Naive thymus-derived CD8-positive, alpha-beta T cell (primary cell): Measurements from ENCODE around the gene RPGRIP1. TPM values are rescaled to one million over a fixed set of nuclear protein-coding genes. Genes with fewer than 3 reads are reported as not detected.

ENCODE experiments used
- ATAC-seq, 2 donors: fragments of 150-1000 bp; cut with Tn5 transposase in 1 of 2; sonication (Bioruptor Pico), chemical (Tn5 transposase) in 1 of 2; 1 replicate in 1 of 2; 2 replicates in 1 of 2; pipeline ENCODE4 v1.10.0; 2021; ENCODE audit warnings: mild to moderate bottlenecking in 2 of 2, moderate library complexity in 2 of 2
- POLR2A ChIA-PET: fragments of 350-600 bp; sonication (Branson Sonifier 250); formaldehyde crosslinking; loops from one replicate; lab custom pipeline; 2021; ENCODE audit warnings: antibody characterized with exemption; lab: Charles Lee
- DNase-seq, 10 donors: peaks; one replicate each; pipeline versions ENCODE4 v3.0.0 to v3.0.0-alpha.2; 2020 to 2022
- H3K27ac Mint-ChIP-seq, 10 donors: one replicate each; pipeline ENCODE4 v1.8.0; 2020 to 2022; ENCODE audit warnings: mild to moderate bottlenecking in 10 of 10, mixed read lengths in 10 of 10, moderate library complexity in 4 of 10, inconsistent platforms in 1 of 10
- H3K27me3 Mint-ChIP-seq, 5 donors: one replicate each; pipeline ENCODE4 v1.8.0; 2021 to 2022; ENCODE audit warnings: mixed read lengths in 5 of 5
- H3K36me3 Mint-ChIP-seq, 3 donors: one replicate each; pipeline ENCODE4 v1.8.0; 2020 to 2022; ENCODE audit warnings: mixed read lengths in 3 of 3, mild to moderate bottlenecking in 2 of 3, inconsistent platforms in 1 of 3
- H3K4me1 Mint-ChIP-seq, 4 donors: one replicate each; pipeline ENCODE4 v1.8.0; 2021 to 2022; ENCODE audit warnings: mixed read lengths in 4 of 4
- H3K4me3 Mint-ChIP-seq, 10 donors: one replicate each; pipeline ENCODE4 v1.8.0; 2020 to 2022; ENCODE audit warnings: mild to moderate bottlenecking in 10 of 10, mixed read lengths in 10 of 10, moderate library complexity in 6 of 10, inconsistent platforms in 1 of 10
- H3K9me3 Mint-ChIP-seq, 9 donors: one replicate each; pipeline ENCODE4 v1.8.0; 2020 to 2022; ENCODE audit warnings: mixed read lengths in 9 of 9, mild to moderate bottlenecking in 3 of 9, inconsistent platforms in 1 of 9, moderate library complexity in 1 of 9
- polyA plus RNA-seq, 3 donors: library from polyadenylated mRNA; unstranded; fragments of 300-500 nt; fragmentation: Illumina TruSeq; gene quantifications; one replicate each; pipeline ENCODE4 v1.2.3, GENCODE V29; 2021
- total RNA-seq, 8 experiments: library from RNA in 2 of 8; stranded (reverse) in 2 of 8; gene quantifications; one replicate each; pipeline ENCODE4 v1.2.3 and lab custom pipeline; 2021 to 2026

The RPGRIP1 gene
- total RNA-seq (not detected), polyA plus RNA-seq (under 1 TPM in 1 of 3 donors, not detected in 2; 0.09 TPM), total RNA-seq (lab: John Stamatoyannopoulos, UW) (0 to 0.35 (median 0.04) reads per million in 6 experiments)

- Mint-ChIP-seq H3K27me3 (peaks cover 0 to 2% (median 0%) of the 10 kb centered on the region in 5 donors), H3K4me1 (peaks cover 0 to 3% (median 2%) of the 10 kb centered on the region in 4 donors), H3K4me3 (no peak within 1 kb of the TSS), H3K36me3 (no peaks in the 10 kb centered on the region), H3K27ac (no peak within 1 kb of the TSS), H3K9me3 (no peaks in the 10 kb centered on the region)
- ATAC-seq (no peak), DNase-seq (no peak)
- POLR2A ChIA-PET = no interaction called here
These were observed at the start of gene RPGRIP1 for GRCh38 chr14:21279783-21280182. RPGRIP1 (plus strand) TSS chr14:21280083; CDS start chr14:21287977, 7,894 bp downstream.

DNA sequence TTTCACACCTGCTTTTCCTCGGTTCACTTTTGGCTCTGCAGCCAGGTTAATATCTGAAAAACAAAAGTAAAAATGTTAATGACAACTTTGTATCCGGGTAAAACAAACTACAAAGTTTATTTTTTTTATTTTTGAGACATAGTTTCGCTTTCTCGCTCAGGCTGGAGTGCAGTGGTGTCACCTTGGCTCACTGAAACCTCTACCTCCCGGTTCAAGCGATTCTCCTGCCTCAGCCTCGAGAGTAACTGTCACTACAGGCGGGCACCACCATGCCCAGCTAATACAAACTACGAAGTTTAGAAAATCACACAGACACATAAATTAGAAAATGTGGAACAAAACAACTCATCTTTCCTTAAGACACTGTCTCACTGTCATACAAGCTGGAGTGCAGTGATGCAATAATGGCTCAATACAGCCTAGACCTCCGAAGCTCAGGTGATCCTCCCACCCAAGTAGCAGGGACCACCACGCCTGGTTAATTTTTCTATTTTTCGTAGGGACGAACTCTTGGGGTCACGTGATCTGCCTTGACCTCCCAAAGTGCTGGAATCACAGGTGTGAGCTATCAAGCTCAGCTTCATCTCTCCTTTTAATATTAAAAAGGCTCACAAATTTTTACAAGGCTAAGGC lies 48.7 kb upstream of the RPGRIP1 start:
- H3K27ac Mint-ChIP-seq = peak overlapping the region; percentile 84 to 95 (median 91)
- H3K4me3 Mint-ChIP-seq = peak overlapping the region; percentile 30 to 80 (median 66)
- H3K9me3 Mint-ChIP-seq = no peaks in the 10 kb centered on the region
- peaks cover 17 to 93% (median 38%) of the 10 kb centered on the region in 3 donors for H3K36me3 Mint-ChIP-seq
- H3K27me3 Mint-ChIP-seq = no peaks in the 10 kb centered on the region
- ATAC-seq (peak in 1 of 2 donors; percentile 25), DNase-seq (peak in 2 of 10 donors; percentile 32 to 36)
- peaks cover 28 to 86% (median 75%) of the 10 kb centered on the region in 4 donors for H3K4me1 Mint-ChIP-seq
- POLR2A ChIA-PET = interaction anchor here (0.8 to 1.3 kb wide), 4 partner anchors 11 to 39 kb away, joined by 3 to 5 read pairs (median 3); no protein-coding TSS in a partner anchor

- Mint-ChIP-seq H3K36me3 (peaks cover 14 to 88% (median 29%) of the 10 kb centered on the region in 3 donors), H3K27me3 (no peaks in the 10 kb centered on the region), H3K27ac (peak overlapping the region; percentile 55 to 92 (median 80)), H3K4me3 (peak overlapping the region in 9 of 10 donors; percentile 32 to 70 (median 38)), H3K9me3 (no peaks in the 10 kb centered on the region), H3K4me1 (peaks cover 37 to 95% (median 86%) of the 10 kb centered on the region in 4 donors)
- DNase-seq (no peak), ATAC-seq (no peak)
- POLR2A ChIA-PET = no interaction called here
These were observed 46.3 kb upstream of the RPGRIP1 start for GRCh38 chr14:21233457-21234076.

DNA sequence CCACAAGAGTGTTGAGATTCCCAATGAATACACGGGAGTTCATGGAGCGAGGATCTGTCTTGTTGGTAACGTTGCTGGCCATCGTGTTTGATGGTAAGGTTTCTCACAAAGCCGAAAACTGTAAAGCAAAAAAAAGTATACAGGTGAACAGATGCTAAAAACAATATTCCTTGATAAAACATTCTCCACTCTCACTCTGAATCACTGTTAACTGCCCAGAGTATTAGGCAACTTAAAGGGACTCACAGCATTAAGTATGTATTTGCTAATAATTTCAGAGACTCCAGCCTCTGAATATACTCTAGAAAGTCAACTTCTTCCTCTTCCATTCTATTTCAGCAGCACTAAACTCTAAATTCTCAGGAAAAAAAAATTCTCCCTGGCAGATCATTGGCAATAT lies 45.8 kb upstream of the RPGRIP1 start:
- no peak for ATAC-seq
- no peaks in the 10 kb centered on the region for H3K27me3 Mint-ChIP-seq
- DNase-seq = no peak
- POLR2A ChIA-PET = no interaction called here
- H3K4me1 Mint-ChIP-seq = peaks cover 37 to 96% (median 91%) of the 10 kb centered on the region in 4 donors
- no peaks in the 10 kb centered on the region for H3K9me3 Mint-ChIP-seq
- peaks cover 14 to 88% (median 33%) of the 10 kb centered on the region in 3 donors for H3K36me3 Mint-ChIP-seq
- H3K27ac Mint-ChIP-seq = peak overlapping the region; percentile 3 to 92 (median 68)
- H3K4me3 Mint-ChIP-seq = peak overlapping the region in 6 of 10 donors; percentile 12 to 61 (median 44)

- ATAC-seq (peak; percentile 64 to 83), DNase-seq (peak in 3 of 10 donors; percentile 20 to 52 (median 38))
- H3K9me3 Mint-ChIP-seq = no peaks in the 10 kb centered on the region
- peaks cover 35 to 90% (median 77%) of the 10 kb centered on the region in 4 donors for H3K4me1 Mint-ChIP-seq
- H3K4me3 Mint-ChIP-seq = peak overlapping the region in 7 of 10 donors; percentile 24 to 63 (median 49)
- POLR2A ChIA-PET = interaction anchor here (1.0 kb wide), 1 partner anchor 28 kb away, joined by 4 read pairs; no protein-coding TSS in a partner anchor
- H3K27me3 Mint-ChIP-seq = no peaks in the 10 kb centered on the region
- H3K27ac Mint-ChIP-seq = peak overlapping the region; percentile 30 to 76 (median 72)
- peaks cover 3 to 72% (median 11%) of the 10 kb centered on the region in 3 donors for H3K36me3 Mint-ChIP-seq
These were observed 42.7 kb upstream of the RPGRIP1 start for GRCh38 chr14:21236948-21237797.

GRCh38 chr14:21238823-21239518 lies 40.9 kb upstream of the RPGRIP1 start:
- POLR2A ChIA-PET = interaction anchor here (0.6 to 1.1 kb wide), 3 partner anchors 10 to 198 kb away, joined by 3 to 4 read pairs (median 3); no protein-coding TSS in a partner anchor
- Mint-ChIP-seq H3K9me3 (no peaks in the 10 kb centered on the region), H3K36me3 (peaks cover 3 to 70% (median 7%) of the 10 kb centered on the region in 3 donors), H3K27me3 (no peaks in the 10 kb centered on the region), H3K4me3 (peak overlapping the region in 1 of 10 donors; percentile 41), H3K27ac (peak overlapping the region in 7 of 10 donors; percentile 45 to 86 (median 72)), H3K4me1 (peaks cover 32 to 90% (median 74%) of the 10 kb centered on the region in 4 donors)
- DNase-seq = no peak
- ATAC-seq = no peak

DNA sequence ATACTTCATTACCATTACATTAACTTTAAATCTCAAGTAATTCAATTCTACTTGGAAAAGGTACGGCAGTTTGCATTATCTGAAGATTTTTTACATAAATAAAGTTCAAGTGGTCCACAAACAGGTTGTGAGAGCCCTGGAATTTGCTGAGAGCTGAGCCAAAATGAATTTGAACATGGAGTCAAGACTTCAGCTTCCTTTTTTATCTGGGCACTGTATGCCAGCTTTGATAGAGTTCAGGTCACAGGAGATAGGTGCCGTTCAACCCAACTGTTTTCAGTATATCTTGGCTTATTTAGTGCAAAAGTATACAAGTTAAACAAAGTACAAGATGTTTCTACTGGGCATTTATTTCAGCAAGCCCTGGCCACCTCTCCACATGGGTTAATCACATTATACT lies 39.5 kb upstream of the RPGRIP1 start:
- Mint-ChIP-seq H3K4me1 (peaks cover 30 to 87% (median 68%) of the 10 kb centered on the region in 4 donors), H3K9me3 (no peaks in the 10 kb centered on the region), H3K4me3 (no peak overlapping the region), H3K27me3 (no peaks in the 10 kb centered on the region), H3K36me3 (peaks cover 0 to 70% (median 7%) of the 10 kb centered on the region in 3 donors), H3K27ac (peak overlapping the region in 4 of 10 donors; percentile 33 to 58 (median 45))
- POLR2A ChIA-PET = interaction anchor here (0.8 kb wide), 1 partner anchor 28 kb away, joined by 3 read pairs; no protein-coding TSS in a partner anchor
- DNase-seq (no peak), ATAC-seq (no peak)

DNA sequence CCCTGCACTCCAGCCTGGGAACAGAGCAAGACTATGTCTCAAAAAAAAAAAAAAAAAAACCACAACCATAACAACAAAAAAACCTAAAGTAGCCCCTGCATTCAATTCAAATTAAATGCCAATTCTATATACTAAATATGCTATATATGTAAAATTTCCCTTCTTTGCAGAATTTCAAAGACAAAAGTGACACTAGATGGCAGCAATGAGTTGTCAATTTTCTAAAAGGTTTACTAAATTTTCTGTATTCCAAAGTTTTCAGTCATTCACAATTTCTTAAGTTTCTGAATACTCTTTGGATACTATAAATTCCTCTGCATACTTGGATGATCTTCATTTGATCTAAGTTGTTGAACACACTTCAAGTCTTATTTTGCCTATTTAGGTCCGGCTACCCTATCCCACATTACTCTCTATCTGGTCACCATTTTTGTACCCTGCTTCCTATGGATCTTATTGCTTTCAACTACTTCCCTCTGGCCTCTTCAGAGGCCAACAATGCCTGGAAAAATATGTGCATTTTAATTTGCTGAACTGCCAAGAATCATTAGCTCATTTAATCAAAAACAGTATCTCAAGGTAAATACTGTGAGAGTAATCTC lies 38.6 kb upstream of the RPGRIP1 start:
- Mint-ChIP-seq H3K36me3 (peaks cover 0 to 71% (median 7%) of the 10 kb centered on the region in 3 donors), H3K4me3 (peak overlapping the region in 1 of 10 donors; percentile 29), H3K9me3 (no peaks in the 10 kb centered on the region), H3K4me1 (peaks cover 31 to 84% (median 66%) of the 10 kb centered on the region in 4 donors), H3K27ac (peak overlapping the region in 9 of 10 donors; percentile 14 to 85 (median 51)), H3K27me3 (no peaks in the 10 kb centered on the region)
- ATAC-seq (no peak), DNase-seq (peak in 3 of 10 donors; percentile 30 to 39 (median 35))
- POLR2A ChIA-PET = no interaction called here

GRCh38 chr14:21244544-21244943 lies 35.3 kb upstream of the RPGRIP1 start:
- H3K27ac Mint-ChIP-seq = peak overlapping the region in 7 of 10 donors; percentile 6 to 93 (median 32)
- peaks cover 31 to 82% (median 61%) of the 10 kb centered on the region in 4 donors for H3K4me1 Mint-ChIP-seq
- peak overlapping the region in 1 of 10 donors; percentile 28 for H3K4me3 Mint-ChIP-seq
- H3K27me3 Mint-ChIP-seq = no peaks in the 10 kb centered on the region
- POLR2A ChIA-PET = interaction anchor here (1.3 to 1.4 kb wide), 2 partner anchors 12 to 30 kb away, joined by 3 read pairs; no protein-coding TSS in a partner anchor
- ATAC-seq (no peak), DNase-seq (no peak)
- H3K36me3 Mint-ChIP-seq = peaks cover 0 to 78% (median 11%) of the 10 kb centered on the region in 3 donors
- no peaks in the 10 kb centered on the region for H3K9me3 Mint-ChIP-seq

DNA sequence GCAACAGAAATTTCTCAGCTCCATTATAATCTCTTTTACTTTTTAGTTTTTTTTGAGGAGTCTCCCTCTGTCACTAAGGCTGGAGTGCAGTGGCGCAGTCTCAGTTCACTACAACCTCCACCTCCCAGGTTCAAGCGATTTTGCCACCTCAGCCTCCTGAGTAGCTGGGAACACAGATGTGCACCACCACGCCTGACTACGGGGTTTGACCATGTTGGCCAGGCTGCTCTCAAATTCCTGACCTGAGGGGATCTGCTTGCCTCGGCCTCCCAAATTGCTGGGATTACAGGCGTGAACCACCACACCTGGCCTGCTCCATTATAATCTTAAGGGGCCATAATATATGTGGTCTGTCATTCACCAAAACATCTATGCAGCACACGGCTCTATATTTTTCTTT lies 34.1 kb upstream of the RPGRIP1 start:
- H3K36me3 Mint-ChIP-seq = peaks cover 7 to 84% (median 22%) of the 10 kb centered on the region in 3 donors
- no peaks in the 10 kb centered on the region for H3K27me3 Mint-ChIP-seq
- POLR2A ChIA-PET = interaction anchor here (1.1 kb wide), 1 partner anchor 20 kb away, joined by 3 read pairs; no protein-coding TSS in a partner anchor
- peak overlapping the region in 6 of 10 donors; percentile 44 to 74 (median 64) for H3K27ac Mint-ChIP-seq
- H3K4me1 Mint-ChIP-seq = peaks cover 29 to 83% (median 62%) of the 10 kb centered on the region in 4 donors
- DNase-seq (no peak), ATAC-seq (no peak)
- no peaks in the 10 kb centered on the region for H3K9me3 Mint-ChIP-seq
- peak overlapping the region in 1 of 10 donors; percentile 29 for H3K4me3 Mint-ChIP-seq

DNA sequence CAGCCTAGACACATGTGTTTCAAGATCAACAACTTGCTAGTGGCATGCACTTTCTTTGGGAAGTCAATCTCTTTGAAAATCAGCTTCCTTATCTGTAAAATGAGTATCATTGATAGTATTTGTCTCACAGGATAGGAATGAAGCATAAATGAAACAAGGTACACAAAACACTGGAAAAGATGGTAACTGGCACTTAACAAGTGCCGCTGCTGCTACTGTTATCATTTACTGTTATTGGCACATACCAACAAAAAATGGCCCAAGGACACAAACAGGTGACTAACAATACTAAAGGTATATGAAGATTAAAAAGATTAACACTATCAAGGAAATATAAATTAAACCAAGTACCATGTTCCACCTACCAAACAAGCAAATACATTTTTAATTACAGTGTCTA lies 31.5 kb upstream of the RPGRIP1 start:
- peak overlapping the region in 5 of 10 donors; percentile 1 to 65 (median 3) for H3K27ac Mint-ChIP-seq
- H3K36me3 Mint-ChIP-seq = peaks cover 7 to 95% (median 31%) of the 10 kb centered on the region in 3 donors
- no peaks in the 10 kb centered on the region for H3K27me3 Mint-ChIP-seq
- H3K4me1 Mint-ChIP-seq = peaks cover 24 to 80% (median 60%) of the 10 kb centered on the region in 4 donors
- H3K4me3 Mint-ChIP-seq = peak overlapping the region in 5 of 10 donors; percentile 9 to 39 (median 27)
- ATAC-seq = no peak
- H3K9me3 Mint-ChIP-seq = no peaks in the 10 kb centered on the region
- POLR2A ChIA-PET = no interaction called here
- no peak for DNase-seq
